GM12875 (cell line): ENCODE results near the gene RGPD5.
"Not testable (repeated sequence)": the region's sequence is repeated elsewhere in the genome, so short reads cannot be mapped to it uniquely, and the experiment has no call there.

ENCODE experiments used
- H3K4me3 ChIP-seq: one replicate; pipeline ENCODE4 v1.5.1; 2011; ENCODE audit warnings: low read depth, low read length, control low read depth

The RGPD5 gene

DNA sequence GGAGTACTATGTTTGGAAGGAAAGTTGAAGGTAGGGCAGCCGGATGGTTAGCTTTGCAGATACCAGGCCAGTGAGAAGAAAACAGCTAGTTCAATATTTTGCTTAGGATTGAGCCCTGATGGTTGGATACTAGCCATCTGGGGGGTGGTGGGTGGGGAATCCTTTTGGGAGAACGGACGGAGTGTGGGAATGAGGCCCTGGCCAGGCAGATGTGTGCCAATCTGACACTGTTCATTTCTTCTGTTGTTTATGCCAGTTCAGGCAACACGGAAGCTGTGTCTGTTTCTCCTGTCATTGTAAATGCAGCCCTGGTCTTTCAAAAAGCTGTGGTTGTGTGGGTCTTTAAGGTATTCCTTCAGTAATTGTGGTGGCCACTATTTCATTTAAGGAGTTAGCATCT, 96.9 kb downstream of the RGPD5 start:
- H3K4me3 ChIP-seq, result not testable (repeated sequence)

DNA sequence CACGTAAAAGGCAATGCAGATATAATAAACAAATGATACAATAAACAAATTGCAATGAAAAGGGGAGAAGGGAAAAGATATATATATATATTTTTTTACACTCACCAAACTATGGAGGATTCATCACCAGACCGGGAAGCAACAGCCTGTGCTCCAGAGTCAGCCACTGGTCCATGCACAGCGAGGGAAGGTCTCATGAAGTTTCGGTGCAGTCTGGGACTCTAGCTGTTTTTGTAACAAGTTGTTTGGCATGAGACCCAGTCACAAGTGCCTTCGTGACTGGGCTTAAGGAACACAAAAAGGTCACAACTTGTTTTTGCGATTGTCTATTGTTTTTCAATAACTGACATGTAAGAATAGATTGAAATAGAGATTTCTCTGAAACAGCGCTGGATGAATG, 99.6 kb downstream of the RGPD5 start:
- not testable (repeated sequence) for H3K4me3 ChIP-seq

DNA sequence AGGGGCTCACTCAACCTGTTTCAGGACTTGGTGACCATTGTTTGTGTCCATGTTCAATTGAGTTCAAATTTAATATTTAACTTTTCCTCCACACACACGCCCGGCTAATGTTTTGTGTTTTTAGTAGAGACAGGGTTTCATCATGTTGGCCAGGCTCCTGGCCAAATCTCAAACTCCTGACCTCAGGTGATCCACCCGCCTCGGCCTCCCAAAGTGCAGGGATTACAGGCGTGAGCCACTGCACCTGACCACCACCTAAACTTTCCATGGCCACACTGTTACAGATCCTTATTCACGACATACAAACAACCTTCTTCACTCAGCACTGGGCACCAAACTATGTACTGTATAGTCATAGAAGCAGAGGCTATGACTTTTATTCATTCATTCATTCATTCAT, 100.0 kb downstream of the RGPD5 start:
- H3K4me3 ChIP-seq, result not testable (repeated sequence)

DNA sequence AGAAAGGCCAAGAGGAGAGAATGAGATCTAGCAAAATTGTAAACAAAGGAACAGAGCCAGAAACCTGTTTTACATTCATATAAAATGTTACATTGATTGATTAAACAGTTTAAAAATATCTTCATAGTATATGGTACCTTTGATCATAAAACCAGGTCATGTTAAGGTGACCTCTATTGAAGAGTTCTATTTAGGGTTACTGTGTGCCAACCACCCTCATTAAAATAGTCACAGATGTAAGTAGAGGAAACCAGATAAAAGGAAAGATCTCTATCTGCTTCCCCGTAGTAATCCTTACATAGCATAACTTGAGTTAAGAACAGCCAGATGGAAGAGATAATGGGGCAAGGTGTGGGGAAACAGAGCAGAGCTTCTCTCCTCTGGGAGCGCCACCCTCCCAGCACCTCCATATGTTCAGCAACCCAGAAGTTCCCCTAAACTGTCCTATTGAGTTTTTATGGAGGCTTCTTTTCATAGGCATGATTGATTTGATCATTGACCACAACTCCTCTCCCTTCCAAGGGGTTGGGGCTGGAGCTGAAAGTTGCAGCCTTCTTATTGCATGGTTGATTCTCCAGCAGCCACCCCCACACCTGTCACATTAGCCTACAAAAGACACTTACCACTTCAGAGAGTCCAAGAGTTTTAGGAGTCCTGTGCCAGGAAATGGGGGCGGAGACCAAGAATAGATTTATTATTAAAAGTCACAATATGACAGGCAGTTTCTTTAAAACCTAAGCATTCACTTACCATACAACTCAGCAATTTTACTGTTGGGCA, 101.2 kb downstream of the RGPD5 start:
- H3K4me3 ChIP-seq, result not testable (repeated sequence)

DNA sequence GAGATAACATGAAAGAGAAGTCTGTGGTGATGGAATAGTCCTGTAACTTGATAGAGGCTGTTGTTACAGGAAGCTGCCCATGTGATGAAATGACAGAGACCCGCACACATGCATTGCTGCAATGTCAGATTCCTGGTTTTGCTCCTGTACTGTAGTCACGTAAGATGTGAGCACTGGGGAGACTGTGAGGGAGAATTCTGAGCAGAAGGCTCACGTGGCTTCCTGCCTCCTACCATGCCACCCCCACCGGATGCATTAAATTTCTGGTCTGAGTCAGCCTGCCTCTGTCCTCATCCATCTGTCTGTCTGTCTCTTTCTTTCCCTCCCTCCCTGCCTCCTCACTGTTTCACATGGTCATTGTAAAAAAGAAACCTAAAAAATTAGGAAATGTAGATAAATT, 102.1 kb downstream of the RGPD5 start:
- not testable (repeated sequence) for H3K4me3 ChIP-seq

DNA sequence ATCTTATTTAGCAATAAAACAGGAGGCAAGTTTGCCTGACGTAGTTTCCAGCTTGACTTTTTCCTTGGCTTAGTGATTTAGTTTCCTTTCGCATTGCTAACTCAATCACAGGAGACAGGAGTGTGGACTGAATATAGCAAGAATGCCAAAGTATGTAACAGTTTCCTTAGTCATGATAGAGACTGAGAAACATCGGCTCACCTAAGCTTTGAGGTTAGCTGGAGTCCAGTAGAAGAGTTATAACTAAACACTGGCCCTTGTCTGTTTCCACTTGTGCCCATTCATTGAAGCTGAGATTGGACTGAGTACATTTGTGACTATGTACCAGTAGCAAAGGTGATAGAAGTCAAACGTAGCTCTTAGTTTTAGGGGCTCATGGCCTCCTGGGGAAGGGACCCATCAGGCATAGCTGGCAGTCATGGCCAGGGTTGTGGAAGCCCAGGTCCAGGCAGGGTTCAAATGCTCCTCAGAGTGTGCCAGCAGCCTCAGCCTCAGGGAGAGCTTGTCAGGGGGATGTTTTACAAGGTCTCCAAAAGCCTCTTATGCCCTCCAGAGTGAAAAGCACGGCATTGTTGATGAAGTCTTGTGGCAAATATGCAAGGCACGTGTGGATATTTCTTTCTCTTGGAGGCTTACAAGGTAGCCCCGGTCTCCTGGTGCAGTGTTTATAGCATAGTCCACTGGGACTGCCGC, 103.8 kb downstream of the RGPD5 start:
- not testable (repeated sequence) for H3K4me3 ChIP-seq

DNA sequence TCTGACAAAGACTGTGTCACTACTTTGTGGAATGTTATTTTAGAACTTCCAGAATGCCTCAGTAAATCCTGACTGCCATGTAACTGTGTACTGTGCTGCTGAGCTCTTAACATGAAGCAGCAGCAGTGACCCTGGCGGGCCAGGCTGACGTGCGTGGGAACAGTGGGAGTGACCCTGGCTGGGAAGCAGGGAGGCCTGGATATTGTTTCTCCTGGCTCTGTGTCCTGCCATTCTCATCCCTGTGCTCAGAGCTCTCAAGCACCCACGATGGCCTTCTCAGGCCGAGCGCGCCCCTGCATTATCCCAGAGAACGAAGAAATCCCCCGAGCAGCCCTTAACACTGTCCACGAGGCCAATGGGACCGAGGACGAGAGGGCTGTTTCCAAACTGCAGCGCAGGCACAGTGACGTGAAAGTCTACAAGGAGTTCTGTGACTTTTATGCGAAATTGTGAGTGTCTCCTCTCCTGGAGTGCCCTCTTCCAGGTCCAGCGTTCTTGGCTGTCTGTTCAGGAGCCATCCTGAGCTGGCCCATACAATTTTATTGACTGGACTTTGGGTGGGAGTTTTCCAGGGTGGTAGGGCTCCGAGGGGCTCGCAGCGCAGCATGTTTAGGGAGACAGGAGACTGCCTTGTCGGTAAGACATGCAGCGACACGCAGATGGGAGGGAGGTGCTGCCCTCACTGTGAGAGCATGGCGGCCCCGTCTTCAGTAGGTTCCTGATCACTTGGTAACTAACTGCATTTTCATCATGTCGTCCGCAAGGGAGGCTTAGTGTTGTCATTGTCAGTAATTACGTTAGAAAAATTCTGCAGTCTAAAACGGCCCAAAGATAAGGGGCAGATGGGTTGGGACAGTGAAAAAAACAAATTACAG, 104.6 kb downstream of the RGPD5 start, which contains the start of gene LIMS3:
TSS of gene LIMS3 (plus strand) at position 227 of the 875 bp plus-strand sequence. CDS start at position 268, 41 bp downstream.
- not testable (repeated sequence) for H3K4me3 ChIP-seq

DNA sequence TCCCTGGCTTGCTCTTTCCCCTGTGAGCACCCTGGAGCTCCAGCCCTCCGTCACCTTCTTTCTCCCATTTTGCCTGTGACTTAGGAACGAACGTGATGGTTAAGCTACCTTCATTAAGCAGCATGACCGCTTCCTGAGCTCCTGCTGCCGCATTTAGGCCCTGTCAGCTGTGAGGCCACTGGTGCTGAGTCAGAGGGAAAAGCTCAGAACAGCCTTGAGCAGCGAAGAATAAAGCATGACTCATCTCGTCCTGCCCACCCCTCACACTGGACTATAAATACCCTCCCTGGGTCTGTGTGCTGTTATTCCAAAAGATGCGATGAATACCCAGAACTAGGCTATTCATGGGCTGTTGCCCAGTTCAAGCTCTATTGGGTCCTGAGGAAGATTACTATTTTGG, 111.7 kb downstream of the RGPD5 start:
- not testable (repeated sequence) for H3K4me3 ChIP-seq
